OCI-LY1 (cell line): ENCODE data around the gene CACNB2.

ENCODE experiments used
- EZH2 ChIP-seq: fragments of 200-600 bp; sonication (generic), shearing (Covaris generic); IDR thresholded peaks from 2 replicates; pipeline ENCODE4 v1.8.0; 2017; ENCODE audit warnings: borderline replicate concordance, mixed run types, mild to moderate bottlenecking, antibody characterized with exemption, low read length, moderate library complexity, mixed read lengths
- TF ChIP-seq, protein P1 (sequence below): fragments of 200-600 bp; sonication (generic), shearing (Covaris generic); IDR thresholded peaks from 2 replicates; pipeline ENCODE4 v1.5.1; 2017; ENCODE audit warnings: mild to moderate bottlenecking, antibody characterized with exemption, low read length, moderate library complexity, mixed read lengths

DNA sequence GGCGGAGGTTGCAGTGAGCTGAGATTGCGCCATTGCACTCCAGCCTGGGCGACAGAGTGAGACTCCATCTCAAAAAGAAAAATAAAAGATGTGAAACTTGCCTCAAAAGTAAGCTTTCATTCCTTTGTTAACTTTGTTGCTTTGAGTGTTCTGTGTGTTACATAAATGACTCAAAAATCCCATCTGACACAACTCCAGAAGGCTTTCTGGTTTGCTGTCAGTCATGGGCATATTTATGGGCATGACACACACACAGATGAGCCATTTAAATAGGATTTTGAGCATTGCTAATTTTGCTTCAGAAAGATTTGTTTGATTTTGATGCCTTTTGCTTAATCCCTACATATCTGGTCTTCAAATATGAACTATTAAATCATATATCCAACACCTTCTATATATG, 82.6 kb downstream of the CACNB2 start:
- TF ChIP-seq, protein P1, sequence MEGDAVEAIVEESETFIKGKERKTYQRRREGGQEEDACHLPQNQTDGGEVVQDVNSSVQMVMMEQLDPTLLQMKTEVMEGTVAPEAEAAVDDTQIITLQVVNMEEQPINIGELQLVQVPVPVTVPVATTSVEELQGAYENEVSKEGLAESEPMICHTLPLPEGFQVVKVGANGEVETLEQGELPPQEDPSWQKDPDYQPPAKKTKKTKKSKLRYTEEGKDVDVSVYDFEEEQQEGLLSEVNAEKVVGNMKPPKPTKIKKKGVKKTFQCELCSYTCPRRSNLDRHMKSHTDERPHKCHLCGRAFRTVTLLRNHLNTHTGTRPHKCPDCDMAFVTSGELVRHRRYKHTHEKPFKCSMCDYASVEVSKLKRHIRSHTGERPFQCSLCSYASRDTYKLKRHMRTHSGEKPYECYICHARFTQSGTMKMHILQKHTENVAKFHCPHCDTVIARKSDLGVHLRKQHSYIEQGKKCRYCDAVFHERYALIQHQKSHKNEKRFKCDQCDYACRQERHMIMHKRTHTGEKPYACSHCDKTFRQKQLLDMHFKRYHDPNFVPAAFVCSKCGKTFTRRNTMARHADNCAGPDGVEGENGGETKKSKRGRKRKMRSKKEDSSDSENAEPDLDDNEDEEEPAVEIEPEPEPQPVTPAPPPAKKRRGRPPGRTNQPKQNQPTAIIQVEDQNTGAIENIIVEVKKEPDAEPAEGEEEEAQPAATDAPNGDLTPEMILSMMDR = no peak
- TF ChIP-seq EZH2 = no peak
